NOMO-1 (cell line): Measurements from ENCODE around the gene COQ2.
A peak's percentile ranks its signal among the peaks of the same experiment; 100 is the strongest.
"Not testable (repeated sequence)": the region's sequence is repeated elsewhere in the genome, so short reads cannot be mapped to it uniquely, and the experiment has no call there.

ENCODE experiments used
- DNase-seq, 2 experiments: peaks; one replicate each; lab custom pipeline; 2025; ENCODE audit not compliant: unreplicated experiment in 2 of 2; lab: John Stamatoyannopoulos, UW

COQ2 gene, protein sequence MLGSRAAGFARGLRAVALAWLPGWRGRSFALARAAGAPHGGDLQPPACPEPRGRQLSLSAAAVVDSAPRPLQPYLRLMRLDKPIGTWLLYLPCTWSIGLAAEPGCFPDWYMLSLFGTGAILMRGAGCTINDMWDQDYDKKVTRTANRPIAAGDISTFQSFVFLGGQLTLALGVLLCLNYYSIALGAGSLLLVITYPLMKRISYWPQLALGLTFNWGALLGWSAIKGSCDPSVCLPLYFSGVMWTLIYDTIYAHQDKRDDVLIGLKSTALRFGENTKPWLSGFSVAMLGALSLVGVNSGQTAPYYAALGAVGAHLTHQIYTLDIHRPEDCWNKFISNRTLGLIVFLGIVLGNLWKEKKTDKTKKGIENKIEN

DNA sequence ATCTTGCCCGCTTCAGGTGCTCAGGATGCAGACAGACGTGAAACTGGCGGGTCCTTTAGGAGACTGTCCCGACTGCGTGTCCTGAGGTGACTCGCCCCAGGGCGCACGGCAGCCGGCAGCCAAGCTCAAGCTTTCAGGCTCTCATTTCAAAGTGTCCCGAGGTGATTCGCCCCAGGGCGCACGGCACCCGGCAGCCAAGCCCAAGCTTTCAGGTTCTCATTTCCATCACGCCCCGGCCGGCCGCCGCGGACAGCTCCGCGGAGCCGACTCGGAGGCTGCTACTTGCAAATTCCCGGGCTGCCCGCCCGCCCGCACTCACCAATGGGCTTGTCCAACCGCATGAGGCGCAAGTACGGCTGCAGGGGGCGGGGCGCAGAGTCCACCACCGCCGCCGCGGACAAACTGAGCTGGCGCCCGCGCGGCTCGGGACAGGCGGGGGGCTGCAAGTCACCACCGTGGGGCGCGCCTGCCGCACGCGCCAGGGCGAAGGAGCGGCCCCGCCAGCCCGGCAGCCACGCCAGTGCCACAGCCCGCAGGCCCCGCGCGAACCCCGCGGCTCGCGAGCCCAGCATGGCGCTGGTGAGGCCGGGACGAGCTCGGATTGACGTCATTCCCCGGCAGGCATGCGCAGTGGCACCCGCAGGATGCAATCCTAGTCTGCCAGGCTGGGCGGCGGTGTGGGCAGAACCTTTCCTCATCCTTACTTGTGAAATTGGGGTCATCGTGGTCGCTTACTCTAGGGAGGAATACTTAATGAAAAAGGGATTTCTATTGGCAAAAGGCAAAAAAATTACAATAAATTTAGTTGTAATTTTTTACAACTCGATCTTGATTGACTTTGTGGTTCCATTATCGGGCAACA, at the start of gene COQ2:
COQ2 (minus strand) TSS at position 606 of the 862 bp plus-strand sequence; CDS start at position 572, 34 bp downstream.
- DNase-seq = peak; percentile 93 to 97

DNA sequence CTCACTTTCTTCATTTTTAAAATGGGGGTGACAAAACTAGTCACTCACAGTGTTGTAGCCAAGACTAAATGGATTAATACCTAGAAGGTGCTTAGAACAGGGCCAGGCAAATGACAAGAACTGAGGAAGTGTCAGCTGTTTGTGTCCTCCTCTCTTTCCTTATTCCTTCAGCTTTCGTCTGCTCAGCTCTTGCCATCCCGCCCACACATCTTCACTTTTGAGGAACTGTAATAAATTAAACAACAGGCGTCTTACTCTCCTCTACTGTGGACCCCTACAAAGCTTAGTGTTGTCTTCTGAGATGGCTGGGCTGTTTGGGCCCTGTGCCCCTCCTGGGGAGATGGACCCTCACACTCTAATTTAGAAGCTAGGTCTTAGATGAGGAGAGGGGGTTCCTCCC, 47.4 kb upstream of the COQ2 start:
- DNase-seq = peak; percentile 42 to 45

- DNase-seq = no peak
These were observed 45.0 kb upstream of the COQ2 start for GRCh38 chr4:83329521-83330110.

GRCh38 chr4:83328521-83329187, 44.1 kb upstream of the COQ2 start:
- DNase-seq = peak in 1 of 2 experiments; percentile 53

- no peak for DNase-seq
These were observed 41.9 kb upstream of the COQ2 start for GRCh38 chr4:83326546-83326945.

DNA sequence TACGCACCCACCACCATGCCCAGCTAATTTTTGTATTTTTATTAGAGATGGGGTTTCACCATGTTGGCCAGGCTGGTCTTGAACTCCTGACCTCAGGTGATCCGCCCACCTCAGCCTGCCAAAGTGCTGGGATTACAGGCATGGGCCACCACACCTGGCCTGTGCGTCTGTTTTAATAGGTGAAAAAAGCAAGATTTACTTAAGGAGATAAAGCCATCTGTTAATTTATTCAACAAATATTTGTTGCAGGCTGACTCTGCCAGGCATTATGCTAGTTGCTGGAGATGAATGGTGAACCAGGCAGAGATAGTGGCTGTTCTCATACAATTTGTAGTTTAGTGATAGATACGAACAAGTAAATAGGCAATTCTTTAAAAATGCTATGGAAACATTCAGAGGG, 40.7 kb upstream of the COQ2 start:
- DNase-seq = not testable (repeated sequence)

DNA sequence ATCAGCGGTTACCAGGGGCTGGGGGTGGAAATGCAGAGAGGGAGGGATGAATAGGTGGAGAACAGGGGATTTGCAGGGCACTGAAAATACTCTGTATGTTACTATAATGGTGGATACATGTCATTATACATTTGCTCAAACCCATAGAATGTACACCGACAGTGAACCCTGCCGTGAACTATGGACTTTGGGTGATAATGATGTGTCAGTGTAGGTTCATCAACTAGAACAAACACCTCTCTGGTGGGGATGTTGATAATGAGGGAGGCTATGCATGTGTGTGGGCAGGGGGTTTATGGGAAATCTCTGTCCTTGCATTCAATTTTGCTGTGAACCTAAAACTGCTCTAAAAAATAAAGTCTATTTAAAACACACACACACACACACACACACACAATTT, 38.5 kb upstream of the COQ2 start:
- no peak for DNase-seq

- peak; percentile 84 to 86 for DNase-seq
These were observed 36.0 kb upstream of the COQ2 start for GRCh38 chr4:83320548-83320947.

DNA sequence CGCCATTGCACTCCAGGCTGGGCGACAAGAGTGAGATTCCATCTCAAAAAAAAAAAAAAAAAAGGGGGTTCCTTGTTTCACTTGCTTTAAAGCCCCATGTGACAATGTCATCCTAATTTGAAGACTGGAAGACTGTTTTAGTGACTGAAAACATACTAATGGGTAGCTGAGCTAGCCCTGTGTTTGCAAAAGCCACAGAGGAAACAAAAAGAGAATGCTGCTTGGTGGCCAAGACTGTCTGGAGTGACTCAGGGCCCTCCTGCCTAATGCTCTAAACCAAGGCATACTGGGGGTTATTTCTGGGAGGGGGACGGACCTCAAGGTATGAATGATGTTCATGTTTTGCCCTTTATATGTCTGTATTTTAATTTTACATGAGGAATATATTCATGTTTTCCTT, 34.1 kb upstream of the COQ2 start:
- DNase-seq = no peak

- DNase-seq = no peak
These were observed 33.1 kb upstream of the COQ2 start for GRCh38 chr4:83317671-83318070.

GRCh38 chr4:83316459-83317165, 32.0 kb upstream of the COQ2 start:
- peak; percentile 66 to 83 for DNase-seq

DNA sequence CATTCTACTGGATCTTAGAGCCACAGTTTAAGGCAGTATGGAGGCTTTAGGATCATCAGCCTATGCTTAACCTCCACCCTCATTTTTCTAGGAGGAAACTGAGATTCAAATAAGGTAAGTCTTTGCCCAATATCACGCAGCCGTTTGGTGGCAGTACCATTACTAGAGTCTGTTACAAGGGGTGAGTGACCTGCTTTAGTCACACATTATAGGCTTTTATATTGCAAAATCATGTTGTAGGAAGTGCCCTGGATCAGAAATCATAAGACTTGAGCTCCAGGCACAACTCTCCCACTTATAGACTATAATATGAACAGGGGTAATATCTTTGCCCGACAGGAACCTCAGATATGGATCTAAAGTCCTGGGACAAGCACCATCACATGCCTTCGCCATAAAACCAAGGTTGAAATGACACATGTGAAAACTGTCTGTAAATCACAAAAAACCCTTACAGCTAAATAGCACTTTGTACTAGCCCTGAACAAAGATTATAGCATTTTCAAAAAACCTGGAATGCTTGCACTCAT, 30.8 kb upstream of the COQ2 start:
- DNase-seq = no peak

GRCh38 chr4:83308672-83309071, 24.1 kb upstream of the COQ2 start:
- DNase-seq = no peak

GRCh38 chr4:83307920-83308319, 23.3 kb upstream of the COQ2 start:
- DNase-seq = no peak

GRCh38 chr4:83305187-83305586, 20.6 kb upstream of the COQ2 start:
- no peak for DNase-seq

DNA sequence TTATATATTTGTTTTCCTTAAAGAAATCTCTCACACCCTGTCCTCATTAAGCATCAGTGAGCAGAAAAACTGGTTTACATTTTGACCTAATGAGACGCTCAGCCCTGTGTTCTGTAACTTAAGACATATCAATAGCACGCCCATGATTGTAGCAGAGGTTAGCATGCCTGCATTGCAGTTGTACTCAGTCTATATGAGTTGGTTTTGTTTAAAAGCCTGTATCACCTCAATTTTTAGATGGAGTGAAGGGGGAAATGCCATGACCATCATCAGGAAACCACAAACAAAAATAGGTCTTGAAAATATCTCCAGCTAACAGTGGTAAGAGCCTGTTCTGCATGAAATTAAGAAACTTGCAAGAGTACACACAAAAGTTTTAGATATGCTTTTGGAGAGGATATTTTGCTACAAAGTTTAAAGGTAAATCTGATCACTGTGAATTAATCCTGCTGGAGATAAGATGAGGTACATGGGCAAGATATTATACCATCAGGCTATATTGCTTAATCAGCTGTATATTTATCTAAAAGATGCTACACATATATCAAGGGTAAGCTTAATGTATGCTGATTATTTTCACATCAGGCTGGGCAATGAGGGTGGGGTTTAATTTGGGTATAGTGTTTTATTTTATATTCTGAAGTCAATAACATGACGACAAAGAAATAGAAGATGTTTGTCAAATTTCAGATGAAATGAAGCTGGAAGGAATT, 13.1 kb upstream of the COQ2 start:
- DNase-seq = peak in 1 of 2 experiments; percentile 44

DNA sequence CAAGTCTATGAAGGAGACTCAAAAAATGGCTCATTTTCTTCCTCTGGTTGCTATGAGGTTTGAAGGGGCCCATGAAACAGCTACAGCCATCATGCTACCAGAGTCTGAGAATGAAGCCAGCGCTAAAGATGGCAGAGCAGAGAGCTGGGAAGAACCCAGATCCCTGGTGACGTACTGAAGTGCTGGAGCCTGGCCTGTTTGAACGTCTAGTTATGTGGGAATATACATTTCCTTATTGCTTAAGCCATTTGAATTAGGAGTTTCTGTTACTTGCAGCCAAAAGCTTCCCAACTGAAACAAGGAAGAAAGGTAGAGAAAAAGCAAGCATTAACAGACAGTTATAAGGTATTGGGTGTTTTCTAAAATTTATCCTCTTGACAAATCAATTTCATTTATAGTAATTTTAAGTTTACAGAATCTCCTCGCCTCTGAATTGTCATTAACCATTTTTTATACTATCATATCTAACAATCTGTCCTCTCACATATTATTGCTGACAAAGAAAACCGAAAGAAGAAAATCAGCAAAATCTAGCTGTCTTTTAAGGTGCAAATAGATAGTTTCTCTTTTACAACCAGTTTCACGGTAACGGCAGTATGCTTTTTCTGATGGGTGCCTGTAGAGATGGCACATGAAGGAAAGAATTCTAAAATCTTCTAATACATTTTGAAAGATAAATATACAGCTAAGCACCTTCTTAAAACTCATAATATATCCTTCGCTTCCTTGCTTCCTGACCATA, 8.9 kb upstream of the COQ2 start:
- DNase-seq = no peak

- not testable (repeated sequence) for DNase-seq
These were observed 5.6 kb upstream of the COQ2 start for GRCh38 chr4:83290059-83290774.
